DOHH2 (cell line): ENCODE data around the gene DAGLA.

Source experiments
- EZH2phosphoT487 ChIP-seq: fragments of 200-600 bp; sonication (generic); IDR thresholded peaks from 2 replicates; pipeline ENCODE4 v1.6.1; 2017; ENCODE audit warnings: borderline replicate concordance, mild to moderate bottlenecking, antibody characterized with exemption, low read length, moderate library complexity, mixed read lengths
- TF ChIP-seq, protein P1 (sequence below): fragments of 200-600 bp; sonication (generic); IDR thresholded peaks from one replicate; pipeline ENCODE4 v1.5.1; 2014; ENCODE audit warnings: antibody characterized with exemption, mild to moderate bottlenecking, low read depth, low read length; ENCODE audit not compliant: poor library complexity, severe bottlenecking

DNA sequence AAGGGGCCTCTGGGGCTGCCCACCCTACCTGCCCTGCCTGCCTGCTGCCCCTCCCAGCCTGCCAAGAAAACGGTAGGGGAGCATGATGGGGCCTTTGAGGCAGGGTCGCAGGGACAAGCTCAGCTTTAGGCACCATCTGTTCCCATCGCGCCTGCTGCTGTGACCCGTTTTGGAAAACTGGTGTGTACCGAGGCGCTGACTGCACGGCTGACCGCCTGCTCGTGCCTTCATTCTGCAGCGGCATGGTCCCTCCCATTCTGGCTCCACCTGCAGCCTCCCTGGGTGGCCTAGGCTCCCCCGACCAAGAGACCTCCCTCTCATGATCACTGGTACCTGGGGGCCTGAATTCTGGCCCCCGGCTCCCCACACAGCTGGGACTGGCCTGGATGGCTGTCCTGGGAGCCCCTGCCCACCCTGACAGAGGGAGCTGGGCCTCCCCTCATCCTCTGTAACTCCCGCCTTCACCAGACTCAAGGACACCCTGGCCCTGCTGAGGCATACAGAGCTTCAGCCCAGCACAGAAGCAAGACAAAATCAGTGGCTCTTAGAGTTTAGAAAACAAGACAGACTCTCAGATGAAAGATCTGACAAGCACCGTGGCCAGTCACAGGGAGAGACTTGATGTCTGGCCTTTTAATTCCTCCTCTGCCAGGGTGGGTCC lies 65.7 kb downstream of the DAGLA start:
- TF ChIP-seq, protein P1, sequence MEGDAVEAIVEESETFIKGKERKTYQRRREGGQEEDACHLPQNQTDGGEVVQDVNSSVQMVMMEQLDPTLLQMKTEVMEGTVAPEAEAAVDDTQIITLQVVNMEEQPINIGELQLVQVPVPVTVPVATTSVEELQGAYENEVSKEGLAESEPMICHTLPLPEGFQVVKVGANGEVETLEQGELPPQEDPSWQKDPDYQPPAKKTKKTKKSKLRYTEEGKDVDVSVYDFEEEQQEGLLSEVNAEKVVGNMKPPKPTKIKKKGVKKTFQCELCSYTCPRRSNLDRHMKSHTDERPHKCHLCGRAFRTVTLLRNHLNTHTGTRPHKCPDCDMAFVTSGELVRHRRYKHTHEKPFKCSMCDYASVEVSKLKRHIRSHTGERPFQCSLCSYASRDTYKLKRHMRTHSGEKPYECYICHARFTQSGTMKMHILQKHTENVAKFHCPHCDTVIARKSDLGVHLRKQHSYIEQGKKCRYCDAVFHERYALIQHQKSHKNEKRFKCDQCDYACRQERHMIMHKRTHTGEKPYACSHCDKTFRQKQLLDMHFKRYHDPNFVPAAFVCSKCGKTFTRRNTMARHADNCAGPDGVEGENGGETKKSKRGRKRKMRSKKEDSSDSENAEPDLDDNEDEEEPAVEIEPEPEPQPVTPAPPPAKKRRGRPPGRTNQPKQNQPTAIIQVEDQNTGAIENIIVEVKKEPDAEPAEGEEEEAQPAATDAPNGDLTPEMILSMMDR: no peak
- TF ChIP-seq EZH2phosphoT487: no peak
